Thoracic aorta (tissue), 2 donors: Measurements from ENCODE around the gene RTN4RL2. TPM values are rescaled to one million over a fixed set of nuclear protein-coding genes. Genes with fewer than 3 reads are reported as not detected.

Experiments
- ATAC-seq: fragments of 150-250 bp; one replicate; pipeline ENCODE4 v1.8.0; 2017; ENCODE audit warnings: low read depth; ENCODE audit not compliant: insufficient number of reproducible peaks, low FRiP score
- DNase-seq: peaks from one replicate; pipeline ENCODE4 v3.0.0-alpha.2; 2020; ENCODE audit warnings: low spot score
- H3K27ac ChIP-seq, 2 donors: fragments of 200-600 bp; sonication (generic); 1 replicate in 1 of 2; 2 replicates in 1 of 2; pipeline ENCODE4 v1.5.1; 2016; ENCODE audit warnings: mild to moderate bottlenecking in 2 of 2, moderate library complexity in 2 of 2
- H3K27me3 ChIP-seq: fragments of 200-600 bp; sonication (generic); replicated peaks from 2 replicates; pipeline ENCODE4 v1.6.0; 2016; ENCODE audit warnings: mild to moderate bottlenecking; ENCODE audit not compliant: insufficient read depth
- H3K36me3 ChIP-seq: fragments of 200-600 bp; sonication (generic); one replicate; pipeline ENCODE4 v1.5.1; 2016
- H3K4me1 ChIP-seq, 2 donors: fragments of 200-600 bp; sonication (generic); 1 replicate in 1 of 2; 2 replicates in 1 of 2; pipeline versions ENCODE4 v1.5.1 to v1.6.0; 2016; ENCODE audit warnings: low read depth in 2 of 2, mild to moderate bottlenecking in 1 of 2; ENCODE audit not compliant: control insufficient read depth in 1 of 2
- H3K4me3 ChIP-seq: fragments of 200-600 bp; sonication (generic); 2 replicates; pipeline ENCODE4 v1.5.1; 2016; ENCODE audit warnings: mild to moderate bottlenecking
- H3K9me3 ChIP-seq: fragments of 200-600 bp; sonication (generic); 2 replicates; pipeline ENCODE4 v1.5.1; 2016
- CTCF ChIP-seq: fragments of 200-600 bp; sonication (generic); IDR thresholded peaks from one replicate; pipeline ENCODE4 v1.5.1; 2019; ENCODE audit warnings: antibody characterized with exemption
- total RNA-seq, 2 donors: library from RNA; depleted of rRNA; stranded (reverse); fragments of >200 nt; gene quantifications; one replicate each; pipeline versions ENCODE4 v1.1.0 to v1.2.3, GENCODE V29; 2016

The RTN4RL2 gene
- total RNA-seq, 2 donors from 2014 or later = 0.35 TPM; not detected in 1

- ATAC-seq = no peak
- Histone ChIP-seq H3K36me3 (peaks cover 54% of the 10 kb centered on the region), H3K4me3 (no peak overlapping the region), H3K4me1 (peaks cover 0 to 7% of the 10 kb centered on the region in 2 donors), H3K9me3 (no peaks in the 10 kb centered on the region), H3K27me3 (no peaks in the 10 kb centered on the region), H3K27ac (no peak overlapping the region)
- DNase-seq = no peak
- no peak for TF ChIP-seq CTCF
Observed at GRCh38 chr11:57418131-57418530, 42.2 kb upstream of the RTN4RL2 start.

GRCh38 chr11:57419146-57419545 lies 41.2 kb upstream of the RTN4RL2 start:
- H3K36me3 ChIP-seq = peaks cover 44% of the 10 kb centered on the region

GRCh38 chr11:57421066-57421465 lies 39.3 kb upstream of the RTN4RL2 start:
- H3K27me3 ChIP-seq = no peaks in the 10 kb centered on the region
- H3K9me3 ChIP-seq = no peaks in the 10 kb centered on the region
- H3K36me3 ChIP-seq = peaks cover 27% of the 10 kb centered on the region
- no peak for TF ChIP-seq CTCF
- DNase-seq (no peak), ATAC-seq (no peak)
- peaks cover 23 to 34% of the 10 kb centered on the region in 2 donors for H3K4me1 ChIP-seq
- no peak overlapping the region for H3K4me3 ChIP-seq
- no peak overlapping the region for H3K27ac ChIP-seq

More at GRCh38 chr11:57419146-57419545, 41.2 kb upstream of the RTN4RL2 start:
- DNase-seq (no peak), ATAC-seq (no peak)
- no peak overlapping the region for H3K4me3 ChIP-seq
- TF ChIP-seq CTCF = no peak
- H3K27me3 ChIP-seq = no peaks in the 10 kb centered on the region
- H3K9me3 ChIP-seq = no peaks in the 10 kb centered on the region
- no peak overlapping the region for H3K27ac ChIP-seq
- H3K4me1 ChIP-seq = peaks cover 4 to 15% of the 10 kb centered on the region in 2 donors

- no peaks in the 10 kb centered on the region for H3K27me3 ChIP-seq
- peaks cover 21% of the 10 kb centered on the region for H3K36me3 ChIP-seq
- DNase-seq (no peak), ATAC-seq (no peak)
- H3K4me1 ChIP-seq = peaks cover 29 to 42% of the 10 kb centered on the region in 2 donors
- no peaks in the 10 kb centered on the region for H3K9me3 ChIP-seq
- no peak for TF ChIP-seq CTCF
- no peak overlapping the region for H3K4me3 ChIP-seq
- no peak overlapping the region for H3K27ac ChIP-seq
Observed at GRCh38 chr11:57421805-57422204, 38.5 kb upstream of the RTN4RL2 start.

- ATAC-seq = no peak
- H3K9me3 ChIP-seq = no peaks in the 10 kb centered on the region
- H3K27me3 ChIP-seq = no peaks in the 10 kb centered on the region
- no peak overlapping the region for H3K4me3 ChIP-seq
- H3K27ac ChIP-seq = no peak overlapping the region
- H3K4me1 ChIP-seq = peaks cover 34 to 44% of the 10 kb centered on the region in 2 donors
- H3K36me3 ChIP-seq = peaks cover 19% of the 10 kb centered on the region
- no peak for TF ChIP-seq CTCF
- DNase-seq = no peak
Observed at GRCh38 chr11:57422669-57423068, 37.7 kb upstream of the RTN4RL2 start.
